Fibroblast of villous mesenchyme (primary cell): ENCODE data around the gene TMEM86B. TPM values are rescaled to one million over a fixed set of nuclear protein-coding genes. Genes with fewer than 3 reads are reported as not detected.

Experiments used
- DNase-seq: peaks from one replicate; pipeline ENCODE4 v3.0.0-alpha.2; 2010; ENCODE audit warnings: low read depth
- H3K4me3 ChIP-seq: 2 replicates; pipeline ENCODE4 v1.5.1; 2011; ENCODE audit warnings: low read depth, mild to moderate bottlenecking, low read length
- total RNA-seq: library from RNA; depleted of rRNA; stranded (reverse); fragments of >200 nt; gene quantifications from 2 replicates; pipeline ENCODE4 v1.2.3, GENCODE V29; 2012
- TF ChIP-seq, protein P1 (sequence below): IDR thresholded peaks from 2 replicates; pipeline ENCODE4 v1.5.1; 2012; ENCODE audit warnings: low read depth, mild to moderate bottlenecking, low read length; ENCODE audit not compliant: insufficient read depth

The TMEM86B gene
- total RNA-seq, 1 donor: 1.7 TPM

DNA sequence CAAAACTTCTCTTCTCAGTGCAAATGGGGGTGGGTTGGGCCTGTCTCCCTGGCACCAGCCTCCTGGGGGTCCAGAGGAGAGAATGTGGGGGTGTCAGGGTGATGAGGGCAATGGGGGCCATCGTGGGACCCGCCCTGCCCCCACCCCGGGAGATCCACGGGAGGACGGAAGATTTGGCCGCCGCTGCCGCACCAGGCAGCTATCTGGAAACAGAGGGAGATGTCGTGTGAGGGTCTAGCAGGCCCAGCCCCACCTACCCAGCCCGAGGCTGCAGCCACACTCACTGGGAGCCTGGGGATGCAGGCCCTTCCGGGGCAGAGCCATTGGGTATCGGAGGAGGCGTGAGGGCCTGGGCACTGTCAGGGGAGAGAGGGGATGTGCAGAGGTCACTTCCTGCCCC is 1.8 kb upstream of the TMEM86B start:
- H3K4me3 ChIP-seq: no peak overlapping the region

DNA sequence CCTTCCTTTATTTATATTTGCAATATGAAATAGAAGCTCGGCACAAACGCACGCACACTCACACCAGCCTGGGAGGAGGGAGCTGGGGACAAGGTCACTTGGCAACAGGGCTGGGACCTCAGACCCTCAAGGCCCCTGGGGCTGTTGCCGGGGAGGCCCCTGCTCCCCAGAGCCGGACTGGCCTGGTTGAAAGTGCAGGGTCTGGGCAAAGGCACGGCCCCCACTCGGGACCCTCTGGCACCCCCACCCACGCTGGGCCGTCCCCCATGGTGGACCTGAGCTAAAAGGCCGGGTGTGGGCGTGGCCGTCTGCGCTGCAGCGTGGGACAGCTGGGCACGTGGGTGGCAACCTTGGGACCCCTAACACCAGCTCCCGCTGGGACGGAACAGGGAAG is 1.2 kb upstream of the TMEM86B start:
- no peak for DNase-seq
- TF ChIP-seq, protein P1, sequence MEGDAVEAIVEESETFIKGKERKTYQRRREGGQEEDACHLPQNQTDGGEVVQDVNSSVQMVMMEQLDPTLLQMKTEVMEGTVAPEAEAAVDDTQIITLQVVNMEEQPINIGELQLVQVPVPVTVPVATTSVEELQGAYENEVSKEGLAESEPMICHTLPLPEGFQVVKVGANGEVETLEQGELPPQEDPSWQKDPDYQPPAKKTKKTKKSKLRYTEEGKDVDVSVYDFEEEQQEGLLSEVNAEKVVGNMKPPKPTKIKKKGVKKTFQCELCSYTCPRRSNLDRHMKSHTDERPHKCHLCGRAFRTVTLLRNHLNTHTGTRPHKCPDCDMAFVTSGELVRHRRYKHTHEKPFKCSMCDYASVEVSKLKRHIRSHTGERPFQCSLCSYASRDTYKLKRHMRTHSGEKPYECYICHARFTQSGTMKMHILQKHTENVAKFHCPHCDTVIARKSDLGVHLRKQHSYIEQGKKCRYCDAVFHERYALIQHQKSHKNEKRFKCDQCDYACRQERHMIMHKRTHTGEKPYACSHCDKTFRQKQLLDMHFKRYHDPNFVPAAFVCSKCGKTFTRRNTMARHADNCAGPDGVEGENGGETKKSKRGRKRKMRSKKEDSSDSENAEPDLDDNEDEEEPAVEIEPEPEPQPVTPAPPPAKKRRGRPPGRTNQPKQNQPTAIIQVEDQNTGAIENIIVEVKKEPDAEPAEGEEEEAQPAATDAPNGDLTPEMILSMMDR: no peak
- no peak overlapping the region for H3K4me3 ChIP-seq

More for the DNA sequence above, 1.8 kb upstream of the TMEM86B start:
- TF ChIP-seq, protein P1: no peak
- DNase-seq: no peak

DNA sequence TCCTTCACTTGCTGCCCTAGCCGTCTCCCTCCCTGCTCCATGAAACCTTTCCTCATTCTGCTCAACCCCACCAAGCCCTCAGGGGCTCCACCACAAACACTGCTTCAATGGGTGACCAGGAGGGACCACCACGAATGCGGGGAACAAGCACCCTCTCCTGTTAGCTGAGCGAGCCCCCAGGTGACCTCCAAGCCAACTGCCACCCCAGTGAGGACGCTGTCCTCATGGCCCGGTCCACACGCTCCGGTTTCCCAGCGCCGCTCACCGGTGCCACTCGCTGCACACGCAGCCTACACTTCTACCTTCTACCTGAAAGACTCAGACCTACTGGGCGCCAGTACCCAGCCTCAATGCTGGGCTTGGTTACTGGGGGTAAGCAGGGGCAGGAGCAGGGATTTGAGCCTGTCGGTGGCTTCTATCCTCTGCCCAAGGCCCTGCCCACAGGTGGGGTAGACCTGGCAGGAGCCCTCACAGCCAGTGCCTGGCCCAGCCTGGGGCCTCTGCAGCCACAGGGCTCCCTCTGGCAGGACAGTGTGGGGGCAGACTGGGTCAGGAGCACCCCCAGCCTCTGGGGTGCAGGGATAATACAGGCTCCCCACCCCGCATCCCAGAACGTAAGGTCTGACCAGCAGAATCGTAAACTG is 704 bp upstream of the TMEM86B start:
- TF ChIP-seq, protein P1: no peak
- H3K4me3 ChIP-seq: no peak overlapping the region
- no peak for DNase-seq

DNA sequence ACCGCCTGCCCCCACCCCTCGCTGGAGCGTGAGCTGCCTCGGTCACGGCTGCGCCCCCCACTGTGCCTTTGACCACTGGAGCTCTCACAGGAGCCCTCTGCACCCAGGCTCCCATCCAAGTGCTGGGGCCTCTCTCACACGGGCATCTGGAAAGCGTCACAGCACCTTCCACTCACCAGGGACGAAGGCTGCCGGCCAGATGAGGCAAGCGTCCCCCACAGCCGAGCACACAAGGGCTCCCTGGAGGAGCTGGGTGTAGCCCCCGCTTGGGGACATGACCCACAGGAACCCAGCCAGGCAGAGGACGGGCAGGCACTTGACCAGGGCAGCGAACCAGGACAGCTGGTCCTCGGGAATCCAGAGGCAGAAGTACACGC is 560 bp downstream of the TMEM86B start:
- DNase-seq: peak; percentile 35
- no peak overlapping the region for H3K4me3 ChIP-seq
- TF ChIP-seq, protein P1: no peak

DNA sequence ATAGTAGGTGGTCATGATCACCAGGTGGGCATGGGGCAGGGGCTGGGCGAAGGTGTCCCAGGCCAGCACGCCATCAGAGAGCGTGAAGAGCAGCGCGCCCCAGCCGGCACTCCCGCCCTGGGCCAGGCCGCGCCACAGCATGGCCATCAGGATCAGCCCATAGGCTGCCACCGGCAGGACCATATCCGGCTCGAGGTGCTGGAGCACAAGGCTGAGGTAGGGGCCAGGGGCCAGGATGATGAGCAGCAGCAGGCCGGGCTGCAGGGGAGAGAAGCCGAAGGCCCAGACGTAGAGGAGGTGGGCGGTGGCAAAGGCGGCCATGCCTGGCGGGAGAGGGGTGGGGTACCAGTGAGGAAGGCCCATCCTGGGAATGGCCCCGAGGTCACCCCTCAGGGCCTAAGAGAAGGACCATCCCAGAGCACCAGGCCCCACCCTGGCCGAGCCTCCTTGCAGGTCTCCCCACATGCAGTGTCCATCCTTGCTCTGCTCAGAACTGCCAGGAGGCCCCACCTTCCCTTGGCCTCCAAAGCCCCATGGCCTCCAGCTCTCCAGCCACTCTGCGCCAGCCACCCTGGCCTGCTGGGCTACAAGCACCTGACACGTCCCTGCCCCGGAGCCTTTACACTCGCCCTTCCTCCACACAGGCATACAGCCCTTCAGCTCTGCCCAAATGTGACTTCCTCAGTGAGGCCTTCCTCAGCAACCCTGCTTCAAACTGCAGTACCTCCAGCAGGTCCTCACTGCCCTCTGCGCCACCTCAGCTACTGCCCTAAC is 1.1 kb downstream of the TMEM86B start:
- no peak for DNase-seq
- H3K4me3 ChIP-seq: no peak overlapping the region
- TF ChIP-seq, protein P1: no peak

DNA sequence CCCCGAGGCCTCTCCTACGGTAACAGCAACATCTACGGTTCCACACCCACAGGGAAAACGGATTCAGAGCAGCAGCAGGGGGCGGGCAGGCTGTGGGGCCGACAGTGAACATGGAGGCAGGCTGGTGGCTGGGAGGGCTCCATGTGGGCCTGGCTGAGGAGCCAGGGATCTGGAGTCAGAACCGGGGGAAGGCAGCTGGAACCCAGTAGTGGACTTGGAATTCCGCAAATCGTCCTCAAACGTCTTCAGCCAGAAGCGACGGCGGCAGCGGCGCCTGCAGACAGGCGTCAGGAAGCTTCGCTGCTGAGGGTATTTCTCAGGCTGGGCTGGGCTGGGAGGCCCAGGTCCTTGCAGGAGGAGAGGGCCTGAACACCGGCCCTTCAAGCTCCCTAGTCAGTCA is 1.8 kb downstream of the TMEM86B start:
- no peak for DNase-seq
- no peak overlapping the region for H3K4me3 ChIP-seq
- TF ChIP-seq, protein P1: no peak
